Neural progenitor cell (in vitro differentiated cells): ENCODE results near the gene COQ7. TPM values are rescaled to one million over a fixed set of nuclear protein-coding genes. Genes with fewer than 3 reads are reported as not detected.
A peak's percentile ranks its signal among the peaks of the same experiment; 100 is the strongest.

Source experiments
- DNase-seq: peaks from one replicate; pipeline ENCODE4 v3.0.0-alpha.2; 2016; ENCODE audit warnings: low spot score
- H2AFZ ChIP-seq: fragments of 200-600 bp; sonication (generic); replicated peaks from 2 replicates; pipeline ENCODE4 v1.6.1; 2016; ENCODE audit warnings: antibody characterized with exemption
- H3F3A ChIP-seq: fragments of 200-600 bp; sonication (generic); 2 replicates; pipeline ENCODE4 v1.6.1; 2016; ENCODE audit warnings: antibody characterized with exemption, low read depth
- H3K27ac ChIP-seq: fragments of 200-600 bp; sonication (generic); 2 replicates; pipeline ENCODE4 v1.5.1; 2016; ENCODE audit warnings: mild to moderate bottlenecking
- H3K27me3 ChIP-seq: fragments of 200-600 bp; sonication (generic); 2 replicates; pipeline ENCODE4 v1.6.1; 2016; ENCODE audit warnings: mild to moderate bottlenecking, moderate library complexity
- H3K36me3 ChIP-seq: fragments of 200-600 bp; sonication (generic); 2 replicates; pipeline ENCODE4 v1.5.1; 2016
- H3K4me1 ChIP-seq: fragments of 200-600 bp; sonication (generic); 2 replicates; pipeline ENCODE4 v1.6.1; 2016; ENCODE audit warnings: mixed run types
- H3K4me2 ChIP-seq: fragments of 200-600 bp; sonication (generic); 2 replicates; pipeline ENCODE4 v1.6.1; 2016
- H3K4me3 ChIP-seq: fragments of 200-600 bp; sonication (generic); 2 replicates; pipeline ENCODE4 v1.5.1; 2016
- H3K79me2 ChIP-seq: fragments of 200-600 bp; sonication (generic); 2 replicates; pipeline ENCODE4 v1.6.1; 2016; ENCODE audit warnings: low read depth
- H3K9ac ChIP-seq: fragments of 200-600 bp; sonication (generic); 2 replicates; pipeline ENCODE4 v1.6.1; 2016
- H3K9me3 ChIP-seq: fragments of 200-600 bp; sonication (generic); 2 replicates; pipeline ENCODE4 v1.5.1; 2016; ENCODE audit warnings: low read depth
- H4K20me1 ChIP-seq: fragments of 200-600 bp; sonication (generic); 2 replicates; pipeline ENCODE4 v1.6.1; 2016; ENCODE audit warnings: low read depth
- H3K27ac Mint-ChIP-seq: 3 replicates; pipeline ENCODE4 v1.8.0; 2021; ENCODE audit warnings: mixed read lengths
- H3K27me3 Mint-ChIP-seq: 2 replicates; pipeline ENCODE4 v1.8.0; 2022; ENCODE audit warnings: low read depth, mild to moderate bottlenecking, inconsistent platforms, moderate library complexity, mixed read lengths; ENCODE audit not compliant: insufficient read depth
- H3K36me3 Mint-ChIP-seq: 3 replicates; pipeline ENCODE4 v1.8.0; 2021; ENCODE audit warnings: mixed read lengths
- H3K4me1 Mint-ChIP-seq: 3 replicates; pipeline ENCODE4 v1.8.0; 2021; ENCODE audit warnings: mixed read lengths
- H3K4me3 Mint-ChIP-seq: 3 replicates; pipeline ENCODE4 v1.8.0; 2021; ENCODE audit warnings: mild to moderate bottlenecking, moderate library complexity, mixed read lengths
- H3K9me3 Mint-ChIP-seq: 3 replicates; pipeline ENCODE4 v1.8.0; 2020; ENCODE audit warnings: mixed read lengths
- EZH2 ChIP-seq: fragments of 200-600 bp; sonication (generic); IDR thresholded peaks from 2 replicates; pipeline ENCODE4 v1.6.1; 2017; ENCODE audit warnings: antibody characterized with exemption, mild to moderate bottlenecking, moderate library complexity
- EZH2phosphoT487 ChIP-seq: fragments of 200-600 bp; sonication (generic); IDR thresholded peaks from 2 replicates; pipeline ENCODE4 v1.6.1; 2017; ENCODE audit warnings: antibody characterized with exemption
- total RNA-seq: library from RNA; depleted of rRNA; stranded (reverse); fragments of >200 nt; gene quantifications from 2 replicates; pipeline ENCODE4 v1.2.3, GENCODE V29; 2015; ENCODE audit warnings: low replicate concordance
- TF ChIP-seq, protein P1 (sequence below): fragments of 200-600 bp; sonication (generic); IDR thresholded peaks from 2 replicates; pipeline ENCODE4 v1.5.1; 2017; ENCODE audit warnings: antibody characterized with exemption, mild to moderate bottlenecking

The COQ7 gene
- total RNA-seq, 1 donor from 2014 or later, result 22.9 TPM

DNA sequence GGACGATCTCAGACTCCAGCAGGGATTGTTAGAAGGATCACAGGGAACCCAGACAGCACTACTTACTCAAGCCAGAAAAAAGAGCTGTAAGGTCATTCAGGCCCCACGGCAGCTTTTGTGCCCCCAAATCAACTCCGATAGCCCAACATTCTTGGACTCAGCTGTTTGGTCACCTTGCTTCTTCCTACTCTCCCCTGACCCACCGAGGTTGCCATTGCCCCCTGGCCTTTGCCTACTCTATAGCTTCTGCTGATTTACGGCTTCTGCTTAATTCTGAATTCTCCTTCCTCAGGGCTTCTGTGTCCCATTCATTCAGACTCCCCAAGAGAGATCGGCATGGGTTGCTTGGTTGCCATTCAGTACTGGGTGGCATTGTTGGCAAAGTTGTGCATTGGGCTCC lies 37.7 kb downstream of the COQ7 start:
- Mint-ChIP-seq H3K4me3 (no peak overlapping the region), H3K27ac (peak overlapping the region; percentile 16), H3K9me3 (no peaks in the 10 kb centered on the region), H3K27me3 (peaks cover 11% of the 10 kb centered on the region), H3K4me1 (peaks cover 24% of the 10 kb centered on the region), H3K36me3 (no peaks in the 10 kb centered on the region)
- H3K4me1 ChIP-seq, result peaks cover 15% of the 10 kb centered on the region
- H3K27me3 ChIP-seq, result peaks cover 23% of the 10 kb centered on the region
- no peaks in the 10 kb centered on the region for H3K36me3 ChIP-seq
- H3K4me2 ChIP-seq, result peak overlapping the region; percentile 47
- TF ChIP-seq EZH2phosphoT487 (no peak), EZH2 (no peak)
- TF ChIP-seq, protein P1, sequence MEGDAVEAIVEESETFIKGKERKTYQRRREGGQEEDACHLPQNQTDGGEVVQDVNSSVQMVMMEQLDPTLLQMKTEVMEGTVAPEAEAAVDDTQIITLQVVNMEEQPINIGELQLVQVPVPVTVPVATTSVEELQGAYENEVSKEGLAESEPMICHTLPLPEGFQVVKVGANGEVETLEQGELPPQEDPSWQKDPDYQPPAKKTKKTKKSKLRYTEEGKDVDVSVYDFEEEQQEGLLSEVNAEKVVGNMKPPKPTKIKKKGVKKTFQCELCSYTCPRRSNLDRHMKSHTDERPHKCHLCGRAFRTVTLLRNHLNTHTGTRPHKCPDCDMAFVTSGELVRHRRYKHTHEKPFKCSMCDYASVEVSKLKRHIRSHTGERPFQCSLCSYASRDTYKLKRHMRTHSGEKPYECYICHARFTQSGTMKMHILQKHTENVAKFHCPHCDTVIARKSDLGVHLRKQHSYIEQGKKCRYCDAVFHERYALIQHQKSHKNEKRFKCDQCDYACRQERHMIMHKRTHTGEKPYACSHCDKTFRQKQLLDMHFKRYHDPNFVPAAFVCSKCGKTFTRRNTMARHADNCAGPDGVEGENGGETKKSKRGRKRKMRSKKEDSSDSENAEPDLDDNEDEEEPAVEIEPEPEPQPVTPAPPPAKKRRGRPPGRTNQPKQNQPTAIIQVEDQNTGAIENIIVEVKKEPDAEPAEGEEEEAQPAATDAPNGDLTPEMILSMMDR, result no peak
- peaks cover 12% of the 10 kb centered on the region for H4K20me1 ChIP-seq
- no peak overlapping the region for H2AFZ ChIP-seq
- H3K9ac ChIP-seq, result no peak overlapping the region
- no peak overlapping the region for H3K4me3 ChIP-seq
- no peak for DNase-seq
- H3K9me3 ChIP-seq, result no peaks in the 10 kb centered on the region
- H3F3A ChIP-seq, result peaks cover 15% of the 10 kb centered on the region
- no peak overlapping the region for H3K27ac ChIP-seq
- no peaks in the 10 kb centered on the region for H3K79me2 ChIP-seq

DNA sequence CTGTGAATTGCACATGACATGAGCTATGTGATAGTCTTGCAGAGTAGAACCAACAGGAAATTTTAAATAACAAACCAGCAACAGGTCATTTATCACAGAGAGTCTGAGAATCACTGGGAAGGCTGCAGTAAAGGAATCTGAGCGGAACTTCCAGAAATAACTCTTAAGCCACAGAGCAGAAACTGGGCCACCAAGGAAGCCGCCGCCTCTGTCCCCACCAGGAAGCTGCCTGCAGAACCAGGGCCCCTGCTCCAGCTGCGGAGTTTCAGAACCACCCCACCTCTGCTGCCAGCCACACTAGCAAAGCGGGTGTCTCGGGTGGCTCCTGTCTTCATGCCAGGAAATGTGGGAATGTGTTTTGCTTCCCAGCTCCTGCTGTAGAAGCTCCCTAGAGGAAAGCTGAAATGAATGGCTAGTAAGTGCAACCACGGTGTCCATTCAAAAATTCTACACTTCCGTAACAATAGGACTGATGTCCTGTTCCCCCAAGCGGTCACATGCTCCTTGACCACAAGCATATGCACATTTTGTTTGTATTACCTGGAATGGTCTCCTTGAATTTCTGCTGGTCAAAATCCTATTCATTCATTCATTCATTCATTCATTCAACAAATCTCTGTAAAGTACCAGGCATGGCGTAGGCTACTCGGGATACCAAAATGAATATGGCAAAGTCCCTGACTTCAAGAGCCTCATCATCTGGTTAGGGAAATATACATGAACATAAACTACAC lies 38.6 kb downstream of the COQ7 start:
- Histone ChIP-seq H3K4me2 (no peak overlapping the region), H3K9ac (no peak overlapping the region), H3K27ac (no peak overlapping the region), H3K9me3 (no peaks in the 10 kb centered on the region), H2AFZ (no peak overlapping the region), H3K36me3 (no peaks in the 10 kb centered on the region), H3F3A (peaks cover 15% of the 10 kb centered on the region), H3K27me3 (peaks cover 23% of the 10 kb centered on the region), H3K4me3 (no peak overlapping the region), H3K79me2 (no peaks in the 10 kb centered on the region), H3K4me1 (peaks cover 15% of the 10 kb centered on the region), H4K20me1 (peaks cover 12% of the 10 kb centered on the region)
- no peak for TF ChIP-seq EZH2
- TF ChIP-seq EZH2phosphoT487, result no peak
- TF ChIP-seq, protein P1, result no peak
- no peaks in the 10 kb centered on the region for H3K9me3 Mint-ChIP-seq
- H3K27ac Mint-ChIP-seq, result no peak overlapping the region
- no peak overlapping the region for H3K4me3 Mint-ChIP-seq
- peaks cover 11% of the 10 kb centered on the region for H3K27me3 Mint-ChIP-seq
- no peaks in the 10 kb centered on the region for H3K36me3 Mint-ChIP-seq
- no peak for DNase-seq
- peaks cover 24% of the 10 kb centered on the region for H3K4me1 Mint-ChIP-seq

DNA sequence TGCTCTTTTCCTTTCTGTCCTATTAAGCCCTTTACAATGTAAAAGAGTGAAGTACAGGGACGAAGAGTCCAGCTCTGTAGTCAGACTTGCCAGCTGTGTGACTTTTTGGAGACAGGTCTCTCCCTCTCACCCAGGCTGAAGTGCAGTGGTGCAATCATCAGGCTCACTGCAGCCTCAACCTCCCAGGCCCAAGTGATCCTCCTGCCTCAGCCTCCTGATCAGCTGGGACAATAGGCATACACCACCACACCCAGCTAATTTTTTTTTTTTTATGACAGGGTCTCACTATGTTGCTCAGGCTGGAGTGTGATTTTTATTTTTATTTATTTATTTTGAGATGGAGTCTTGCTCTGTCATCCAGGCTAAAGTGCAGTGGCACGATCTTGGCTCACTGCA lies 39.2 kb downstream of the COQ7 start:
- H3K4me1 Mint-ChIP-seq, result peaks cover 24% of the 10 kb centered on the region
- Histone ChIP-seq H3K36me3 (no peaks in the 10 kb centered on the region), H3K4me3 (no peak overlapping the region), H3K9ac (no peak overlapping the region), H3K27ac (no peak overlapping the region), H3F3A (peaks cover 15% of the 10 kb centered on the region), H3K27me3 (peaks cover 23% of the 10 kb centered on the region), H3K79me2 (no peaks in the 10 kb centered on the region), H3K4me1 (peaks cover 15% of the 10 kb centered on the region), H4K20me1 (peaks cover 12% of the 10 kb centered on the region), H2AFZ (no peak overlapping the region), H3K9me3 (no peaks in the 10 kb centered on the region), H3K4me2 (no peak overlapping the region)
- no peak for DNase-seq
- peaks cover 11% of the 10 kb centered on the region for H3K27me3 Mint-ChIP-seq
- H3K4me3 Mint-ChIP-seq, result no peak overlapping the region
- H3K9me3 Mint-ChIP-seq, result no peaks in the 10 kb centered on the region
- TF ChIP-seq EZH2 (no peak), EZH2phosphoT487 (no peak)
- TF ChIP-seq, protein P1, result no peak
- no peaks in the 10 kb centered on the region for H3K36me3 Mint-ChIP-seq
- H3K27ac Mint-ChIP-seq, result no peak overlapping the region
